Heart left ventricle (tissue), 16 donors: ENCODE results near the gene SCLT1. TPM values are rescaled to one million over a fixed set of nuclear protein-coding genes. Genes with fewer than 3 reads are reported as not detected.

Experiments used
- ATAC-seq, 4 donors: fragments of 200-7000 bp; cut with Tn5 transposase; one replicate each; pipeline ENCODE4 v1.9.1; 2020 to 2022; ENCODE audit warnings: moderate library complexity in 4 of 4, mild to moderate bottlenecking in 3 of 4, moderate number of reproducible peaks in 1 of 4
- DNase-seq, 5 donors: peaks; one replicate each; pipeline ENCODE4 v3.0.0-alpha.2; 2020
- H3K27ac ChIP-seq, 12 donors: fragments of 200-600 bp; sonication (generic) in 4 of 12; one replicate each; pipeline versions ENCODE4 v1.5.0 to v1.8.0; 2016 to 2022; ENCODE audit warnings: mild to moderate bottlenecking in 2 of 12
- H3K27me3 ChIP-seq, 9 donors: fragments of 200-600 bp; sonication (generic) in 2 of 9; one replicate each; pipeline versions ENCODE4 v1.5.1 to v1.8.0; 2016 to 2022; ENCODE audit warnings: mild to moderate bottlenecking in 3 of 9
- H3K36me3 ChIP-seq, 9 donors: fragments of 200-600 bp; sonication (generic) in 2 of 9; one replicate each; pipeline versions ENCODE4 v1.5.0 to v1.8.0; 2018 to 2022; ENCODE audit warnings: mild to moderate bottlenecking in 2 of 9
- H3K4me1 ChIP-seq, 12 donors: fragments of 200-600 bp; sonication (generic) in 4 of 12; one replicate each; pipeline versions ENCODE4 v1.5.0 to v1.8.0; 2016 to 2022; ENCODE audit warnings: mild to moderate bottlenecking in 3 of 12
- H3K4me3 ChIP-seq, 12 donors: fragments of 200-600 bp; sonication (generic) in 4 of 12; one replicate each; pipeline versions ENCODE4 v1.5.0 to v1.8.0; 2017 to 2022; ENCODE audit warnings: mild to moderate bottlenecking in 9 of 12, moderate library complexity in 4 of 12
- H3K9me3 ChIP-seq, 12 donors: fragments of 200-600 bp; sonication (generic) in 4 of 12; one replicate each; pipeline versions ENCODE4 v1.5.0 to v1.8.0; 2016 to 2022; ENCODE audit warnings: mild to moderate bottlenecking in 1 of 12
- POLR2A ChIP-seq, 2 donors: fragments of 450-650 bp; IDR thresholded peaks; one replicate each; pipeline ENCODE4 v1.6.1; 2017; ENCODE audit warnings: antibody characterized with exemption in 2 of 2, mild to moderate bottlenecking in 2 of 2, moderate library complexity in 2 of 2
- WGBS, 4 donors: extraction: QIAGEN DNeasy Blood & Tissue Kit in 2 of 4; methylation state at CpG; one replicate each; pipeline versions ENCODE4 v1.1.5 to v1.1.7; 2013 to 2018; 5-methylcytosine and 5-hydroxymethylcytosine counted together
- intact Hi-C, 10 donors: fragments of 100-400 bp; cut with DNase I; formaldehyde crosslinking; loops; one replicate each; pipeline versions ENCODE4 v1.11.1 to v1.14.2; 2022
- polyA plus RNA-seq, 2 donors: library from polyadenylated mRNA; stranded (reverse); fragments of 200-250 nt; gene quantifications; one replicate each; pipeline ENCODE4 v1.2.3, GENCODE V29; 2013
- total RNA-seq, 9 donors: library from RNA; depleted of rRNA in 2 of 9; stranded (reverse); fragments of >200 nt in 2 of 9; fragmentation: NEBNext Ultra II Directional in 3 of 9; extraction: Animal tissue kit (Norgen Biotek cat#: 25700) in 3 of 9; gene quantifications; one replicate each; pipeline versions ENCODE4 v1.1.0 to v1.2.4, GENCODE V29; 2016 to 2023
- TF ChIP-seq, protein P1 (sequence below), 12 donors: fragments of 200-600 bp; sonication (generic) in 4 of 12; IDR thresholded peaks; one replicate each; pipeline versions ENCODE4 v1.5.0 to v1.8.0; 2018 to 2022; ENCODE audit warnings: antibody characterized with exemption in 12 of 12, mild to moderate bottlenecking in 5 of 12
- donor health status: ischemic (EF 13 %, LVEDD 7.1; RV severe dilation, severe dysfunction).
- donor health status: healthy with polysubstance abuse.
- donor health status: DM: no; HTN: yes; CAD: no.
- donor health status: DM: no; HTN: no; CAD: no.
- donor health status: ischemic (EF 25% LVEDD 6.9; RV normal size, moderate dysfunction).
- donor health status: ischemic (EF 25% LVEDD 5.7; RV mildly dilated, moderate dysfunction).
- donor health status: healthy.
- donor health status: DM: yes; HTN: yes; CAD: no.
- donor health status: ischemic (EF 35%, LVEDD 5.7; RV mildly dilated, moderate dysfunction).
- donor health status: nonischemic (EF 11% LVEDD 7.7; RV severe dilation, severe dysfunction).
- donor health status: DM: yes; HTN: yes; CAD: no.
- donor health status: PGD.
- donor health status: ischemic (EF 29% LVEDD 5.4; RV normal size, mild dysfunction).
- donor health status: nonischemic (EF 23%, LVEDD 6.1; RV moderate dilation, normal function).

SCLT1 gene
- total and polyA plus RNA-seq, 11 donors, result 3.4 to 13.7 (median 10.1) TPM

DNA sequence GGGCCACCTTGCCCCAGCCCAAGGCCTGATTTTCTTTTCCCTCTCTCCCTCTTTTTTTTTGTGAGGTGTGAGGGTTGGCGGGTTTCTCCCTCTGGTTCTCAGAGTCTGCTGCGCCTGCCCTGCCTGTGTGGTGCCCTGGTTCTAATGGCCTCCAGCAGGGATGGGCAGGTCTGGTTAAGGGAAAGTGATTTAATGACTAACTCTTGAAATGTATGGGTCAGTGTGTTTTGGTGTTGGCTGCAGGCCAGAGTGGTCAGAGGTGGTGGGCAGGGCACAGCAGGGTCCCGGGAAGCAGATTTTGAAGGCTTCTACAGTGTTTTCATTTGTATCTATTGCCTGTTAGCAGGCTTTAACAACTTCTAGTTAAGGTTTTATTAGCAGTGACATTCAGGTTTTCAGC is 244.9 kb downstream of the SCLT1 start:
- TF ChIP-seq POLR2A (IDR thresholded peaks at IDR 0.05), result no peak
- TF ChIP-seq, protein P1, sequence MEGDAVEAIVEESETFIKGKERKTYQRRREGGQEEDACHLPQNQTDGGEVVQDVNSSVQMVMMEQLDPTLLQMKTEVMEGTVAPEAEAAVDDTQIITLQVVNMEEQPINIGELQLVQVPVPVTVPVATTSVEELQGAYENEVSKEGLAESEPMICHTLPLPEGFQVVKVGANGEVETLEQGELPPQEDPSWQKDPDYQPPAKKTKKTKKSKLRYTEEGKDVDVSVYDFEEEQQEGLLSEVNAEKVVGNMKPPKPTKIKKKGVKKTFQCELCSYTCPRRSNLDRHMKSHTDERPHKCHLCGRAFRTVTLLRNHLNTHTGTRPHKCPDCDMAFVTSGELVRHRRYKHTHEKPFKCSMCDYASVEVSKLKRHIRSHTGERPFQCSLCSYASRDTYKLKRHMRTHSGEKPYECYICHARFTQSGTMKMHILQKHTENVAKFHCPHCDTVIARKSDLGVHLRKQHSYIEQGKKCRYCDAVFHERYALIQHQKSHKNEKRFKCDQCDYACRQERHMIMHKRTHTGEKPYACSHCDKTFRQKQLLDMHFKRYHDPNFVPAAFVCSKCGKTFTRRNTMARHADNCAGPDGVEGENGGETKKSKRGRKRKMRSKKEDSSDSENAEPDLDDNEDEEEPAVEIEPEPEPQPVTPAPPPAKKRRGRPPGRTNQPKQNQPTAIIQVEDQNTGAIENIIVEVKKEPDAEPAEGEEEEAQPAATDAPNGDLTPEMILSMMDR (IDR thresholded peaks at IDR 0.05), result no peak
- ATAC-seq (no peak), DNase-seq (no peak)
- peaks cover 0 to 47% (median 25%) of the 10 kb centered on the region in 12 donors for H3K4me1 ChIP-seq
- no peaks in the 10 kb centered on the region for H3K9me3 ChIP-seq
- WGBS, 4 donors, result 94 to 100% (median 96%) methylated on average over 3 of the region's 3 CpGs
- intact Hi-C loops, result loop anchor here in 1 of 10 donors (5.0 kb wide), 1 partner anchor 36 kb away; no protein-coding TSS in a partner anchor
- no peaks in the 10 kb centered on the region for H3K27me3 ChIP-seq
- H3K36me3 ChIP-seq, result peaks cover 4 to 98% (median 83%) of the 10 kb centered on the region in 9 donors
- no peak overlapping the region for H3K4me3 ChIP-seq
- H3K27ac ChIP-seq, result no peak overlapping the region

GRCh38 chr4:128847082-128847724 is 246.1 kb downstream of the SCLT1 start:
- H3K27ac ChIP-seq, result peak overlapping the region in 3 of 12 donors; percentile 15 to 70 (median 35)
- TF ChIP-seq POLR2A (IDR thresholded peaks at IDR 0.05), result no peak
- TF ChIP-seq, protein P1 (IDR thresholded peaks at IDR 0.05), result no peak
- H3K27me3 ChIP-seq, result no peaks in the 10 kb centered on the region
- peaks cover 4 to 96% (median 81%) of the 10 kb centered on the region in 9 donors for H3K36me3 ChIP-seq
- intact Hi-C loops, result loop anchor here in 1 of 10 donors (5.0 kb wide), 1 partner anchor 35 kb away; no protein-coding TSS in a partner anchor
- H3K9me3 ChIP-seq, result no peaks in the 10 kb centered on the region
- H3K4me3 ChIP-seq, result no peak overlapping the region
- 83 to 89% (median 86%) methylated on average over 6 to 7 of the region's 7 CpGs for WGBS, 4 donors
- DNase-seq (no peak), ATAC-seq (no peak)
- H3K4me1 ChIP-seq, result peaks cover 0 to 54% (median 30%) of the 10 kb centered on the region in 12 donors

DNA sequence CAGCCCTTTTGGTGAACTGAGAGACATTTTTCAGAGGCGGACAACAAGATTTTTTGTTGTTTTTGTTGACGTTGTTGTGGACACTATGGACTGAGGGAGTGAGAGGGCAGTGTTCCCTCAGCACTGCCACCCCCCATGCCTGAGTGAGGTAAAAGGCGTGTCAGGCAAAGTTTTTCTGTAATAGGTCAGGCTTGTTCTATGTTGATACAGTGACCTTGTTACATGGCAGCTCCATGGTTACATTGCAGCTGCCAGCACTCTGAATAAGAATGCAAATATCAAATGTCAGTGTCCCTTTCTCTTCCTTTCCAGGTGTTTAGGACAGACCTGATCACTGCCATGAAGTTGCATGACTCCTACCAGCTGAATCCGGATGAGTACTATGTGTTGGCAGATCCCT is 247.3 kb downstream of the SCLT1 start:
- peaks cover 0 to 62% (median 34%) of the 10 kb centered on the region in 12 donors for H3K4me1 ChIP-seq
- no peaks in the 10 kb centered on the region for H3K27me3 ChIP-seq
- intact Hi-C loops, result loop anchor here in 1 of 10 donors (5.0 kb wide), 1 partner anchor 34 kb away; no protein-coding TSS in a partner anchor
- no peak overlapping the region for H3K4me3 ChIP-seq
- no peak for DNase-seq
- H3K27ac ChIP-seq, result peak overlapping the region in 11 of 12 donors; percentile 15 to 70 (median 61)
- no peaks in the 10 kb centered on the region for H3K9me3 ChIP-seq
- WGBS, 4 donors, result 64 to 65% (median 64%) methylated on average over 4 of the region's 4 CpGs
- TF ChIP-seq, protein P1 (IDR thresholded peaks at IDR 0.05), result no peak
- no peak for TF ChIP-seq POLR2A (IDR thresholded peaks at IDR 0.05)
- peaks cover under 1 to 85% (median 69%) of the 10 kb centered on the region in 9 donors for H3K36me3 ChIP-seq
- ATAC-seq, result peak; percentile 67 to 83 (median 76)

- ATAC-seq (peak; percentile 83 to 90 (median 86)), DNase-seq (peak; percentile 47 to 76 (median 68))
- H3K27me3 ChIP-seq, result no peaks in the 10 kb centered on the region
- no peaks in the 10 kb centered on the region for H3K9me3 ChIP-seq
- peaks cover 0 to 74% (median 43%) of the 10 kb centered on the region in 12 donors for H3K4me1 ChIP-seq
- intact Hi-C loops, result loop anchor here in 2 of 10 donors (1.0 to 5.0 kb wide), 2 partner anchors 33 kb away; no protein-coding TSS in a partner anchor
- 28 to 53% (median 42%) methylated on average over 3 to 4 of the region's 4 CpGs for WGBS, 4 donors
- H3K36me3 ChIP-seq, result peaks cover 0 to 74% (median 58%) of the 10 kb centered on the region in 9 donors
- peak overlapping the region; percentile 15 to 70 (median 58) for H3K27ac ChIP-seq
- TF ChIP-seq, protein P1 (IDR thresholded peaks at IDR 0.05), result no peak
- TF ChIP-seq POLR2A (IDR thresholded peaks at IDR 0.05), result no peak
- no peak overlapping the region for H3K4me3 ChIP-seq
Observed at GRCh38 chr4:128844931-128845330, 248.4 kb downstream of the SCLT1 start.
